Astrocyte of the cerebellum (primary cell): ENCODE measurements around the gene PDE1C.

Experiments
- DNase-seq: peaks from one replicate; pipeline ENCODE4 v3.0.0-alpha.2; 2011; ENCODE audit warnings: low read depth
- H3K4me3 ChIP-seq: 2 replicates; pipeline ENCODE4 v1.5.1; 2011; ENCODE audit warnings: mild to moderate bottlenecking, low read depth, low read length, moderate library complexity
- CTCF ChIP-seq: IDR thresholded peaks from 2 replicates; pipeline ENCODE4 v1.5.1; 2012; ENCODE audit warnings: low read length, low read depth, moderate library complexity, mild to moderate bottlenecking; ENCODE audit errors: missing control alignments
- in situ Hi-C: cut with HindIII; loops from 2 replicates; pipeline ENCODE4 v1.10.0; 2017; ENCODE audit warnings: low sequenced_read_pairs

PDE1C gene

GRCh38 chr7:31970501-31970900 lies 99.7 kb downstream of the PDE1C start:
- in situ Hi-C loops = no loop called here
- DNase-seq = no peak
- no peak for TF ChIP-seq CTCF
- no peak overlapping the region for H3K4me3 ChIP-seq

GRCh38 chr7:31963569-31964175 lies 106.5 kb downstream of the PDE1C start:
- DNase-seq = no peak
- H3K4me3 ChIP-seq = no peak overlapping the region
- TF ChIP-seq CTCF = no peak
- in situ Hi-C loops = no loop called here

GRCh38 chr7:31962246-31962645 lies 108.0 kb downstream of the PDE1C start:
- no peak overlapping the region for H3K4me3 ChIP-seq
- no peak for DNase-seq
- in situ Hi-C loops = no loop called here
- no peak for TF ChIP-seq CTCF

GRCh38 chr7:31958226-31958625 lies 112.0 kb downstream of the PDE1C start:
- DNase-seq = no peak
- TF ChIP-seq CTCF = no peak
- no peak overlapping the region for H3K4me3 ChIP-seq
- in situ Hi-C loops = no loop called here

GRCh38 chr7:31957756-31958155 lies 112.5 kb downstream of the PDE1C start:
- peak; percentile 8 for DNase-seq
- in situ Hi-C loops = no loop called here
- TF ChIP-seq CTCF = no peak
- H3K4me3 ChIP-seq = no peak overlapping the region

- in situ Hi-C loops = no loop called here
- TF ChIP-seq CTCF = no peak
- no peak for DNase-seq
- no peak overlapping the region for H3K4me3 ChIP-seq
Measured at GRCh38 chr7:31957090-31957720, 113.0 kb downstream of the PDE1C start.

GRCh38 chr7:31955641-31956040 lies 114.6 kb downstream of the PDE1C start:
- no peak overlapping the region for H3K4me3 ChIP-seq
- no peak for TF ChIP-seq CTCF
- DNase-seq = no peak
- in situ Hi-C loops = no loop called here
